ENCODE data around the gene EMC6.

The EMC6 gene

DNA sequence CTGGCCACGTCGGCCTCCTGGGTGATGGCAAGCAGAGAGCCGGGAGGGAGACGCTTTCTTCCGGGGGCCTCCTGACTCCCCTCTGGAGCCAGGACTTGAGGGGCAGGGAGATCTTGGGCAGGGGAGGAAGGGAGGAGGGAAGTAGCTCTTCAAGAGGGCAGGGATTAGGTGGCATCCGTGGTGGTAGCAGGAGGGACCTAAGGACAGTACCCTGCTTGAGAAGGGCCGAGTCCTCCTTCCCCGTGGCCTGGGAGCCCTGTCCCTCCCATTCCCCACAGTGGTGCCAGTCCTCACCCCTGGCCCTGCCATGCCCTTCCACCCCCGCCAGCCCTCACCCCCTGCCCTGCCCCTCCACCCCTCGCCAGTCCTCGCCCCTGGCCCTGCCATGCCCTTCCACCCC, 12.8 kb upstream of the EMC6 start:
- in situ Hi-C loops (cut with MboI; ENCODE audit: low sequenced_read_pairs), result no loop called here

GRCh38 chr17:3656353-3656752, 12.3 kb upstream of the EMC6 start:
- in situ Hi-C loops (cut with MboI; ENCODE audit: low sequenced_read_pairs), result no loop called here

DNA sequence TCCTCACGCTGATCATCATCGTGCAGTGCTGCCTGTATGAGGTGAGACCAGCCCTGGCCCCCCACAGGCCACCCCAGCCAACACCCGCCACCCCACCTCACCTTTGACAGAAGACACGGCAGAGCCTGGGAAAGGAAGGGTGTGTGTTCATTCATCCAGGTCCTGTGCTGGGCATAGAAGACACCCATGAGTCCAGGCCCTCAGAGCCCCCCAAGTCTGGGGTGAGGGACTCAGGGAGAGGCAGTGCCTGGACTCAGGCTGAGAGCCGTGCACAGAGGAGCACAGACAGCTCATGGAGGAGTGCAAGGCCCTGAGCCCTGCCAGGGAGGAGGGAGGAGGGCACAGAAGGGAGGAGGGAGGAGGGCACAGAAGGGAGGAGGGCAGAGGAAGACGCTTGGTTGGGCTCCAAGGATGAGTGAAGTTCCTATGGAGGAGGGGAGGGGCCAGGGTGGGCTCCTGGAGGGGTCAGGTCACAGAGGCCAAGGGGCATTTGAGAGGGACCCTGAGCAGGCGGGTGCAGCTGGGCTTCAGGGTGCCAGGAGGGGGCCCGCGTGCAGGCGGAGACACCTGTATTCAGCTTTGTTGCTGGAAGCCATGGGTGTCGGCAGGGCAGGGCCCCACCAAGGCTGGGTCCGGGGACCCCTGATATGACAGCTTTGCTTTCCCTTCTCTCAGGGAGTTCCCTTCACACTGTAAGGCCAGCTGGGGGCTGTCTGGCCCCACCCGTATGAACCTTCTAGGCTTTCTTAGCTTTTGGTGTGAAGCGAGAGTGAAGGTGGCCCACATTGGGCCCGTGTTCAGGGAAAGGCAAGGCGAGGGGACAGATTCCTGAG, 11.6 kb upstream of the EMC6 start:
- in situ Hi-C loops (cut with MboI; ENCODE audit: low sequenced_read_pairs), result no loop called here

- in situ Hi-C loops (cut with MboI; ENCODE audit: low sequenced_read_pairs), result no loop called here
Measured at GRCh38 chr17:3657588-3657869, 11.1 kb upstream of the EMC6 start.

GRCh38 chr17:3657874-3658783, 10.5 kb upstream of the EMC6 start:
- in situ Hi-C loops (cut with MboI; ENCODE audit: low sequenced_read_pairs), result no loop called here

DNA sequence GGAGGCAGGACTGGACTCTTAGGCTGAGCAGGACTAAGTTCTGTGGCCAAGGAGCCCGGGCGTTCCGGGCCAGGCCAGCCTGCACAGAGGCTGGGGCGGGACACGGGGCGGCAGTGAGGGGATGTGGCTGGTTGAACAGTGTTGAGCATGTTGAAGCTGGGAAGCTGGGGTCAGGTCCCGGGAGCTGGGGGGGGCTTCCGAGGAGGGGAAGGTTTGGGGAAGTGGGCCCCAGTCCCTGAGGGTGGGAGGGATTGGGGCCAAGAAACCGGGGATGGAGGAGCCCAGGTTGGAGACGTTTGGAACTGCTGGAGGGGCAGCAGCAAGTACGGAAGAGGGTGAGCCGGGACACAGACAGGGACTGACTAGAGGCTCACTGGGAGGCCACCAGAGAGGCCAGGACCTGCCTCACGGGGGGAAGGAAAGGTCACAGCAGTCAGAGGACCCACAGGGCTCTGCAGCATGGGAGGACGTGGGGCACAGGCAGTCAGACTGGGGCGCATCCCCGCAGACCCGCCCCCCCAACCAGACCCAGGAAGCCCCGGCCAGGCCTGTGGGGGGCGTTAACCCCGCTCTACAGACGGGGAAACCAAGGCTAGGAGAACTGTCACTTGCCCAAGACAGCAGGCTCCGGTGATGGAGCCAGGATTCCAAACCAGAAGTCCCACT, 9.7 kb upstream of the EMC6 start:
- in situ Hi-C loops (cut with MboI; ENCODE audit: low sequenced_read_pairs), result no loop called here

GRCh38 chr17:3659541-3660111, 9.0 kb upstream of the EMC6 start:
- in situ Hi-C loops (cut with MboI; ENCODE audit: low sequenced_read_pairs), result no loop called here

GRCh38 chr17:3660311-3660891, 8.2 kb upstream of the EMC6 start:
- in situ Hi-C loops (cut with MboI; ENCODE audit: low sequenced_read_pairs), result no loop called here

GRCh38 chr17:3663102-3664011, 5.3 kb upstream of the EMC6 start:
- in situ Hi-C loops (cut with MboI; ENCODE audit: low sequenced_read_pairs), result no loop called here

- in situ Hi-C loops (cut with MboI; ENCODE audit: low sequenced_read_pairs), result no loop called here
Measured at GRCh38 chr17:3665834-3666233, 2.8 kb upstream of the EMC6 start.

GRCh38 chr17:3666516-3666915, 2.1 kb upstream of the EMC6 start:
- in situ Hi-C loops (cut with MboI; ENCODE audit: low sequenced_read_pairs), result no loop called here

- in situ Hi-C loops (cut with MboI; ENCODE audit: low sequenced_read_pairs), result no loop called here
Measured at GRCh38 chr17:3667366-3668278, 990 bp upstream of the EMC6 start.

DNA sequence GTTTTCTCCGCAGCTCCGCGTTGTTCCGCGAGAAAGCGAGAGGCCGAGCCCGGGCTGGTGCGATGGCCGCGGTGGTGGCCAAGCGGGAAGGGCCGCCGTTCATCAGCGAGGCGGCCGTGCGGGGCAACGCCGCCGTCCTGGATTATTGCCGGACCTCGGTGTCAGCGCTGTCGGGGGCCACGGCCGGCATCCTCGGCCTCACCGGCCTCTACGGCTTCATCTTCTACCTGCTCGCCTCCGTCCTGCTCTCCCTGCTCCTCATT, 404 bp downstream of the EMC6 start:
- in situ Hi-C loops (cut with MboI; ENCODE audit: low sequenced_read_pairs), result no loop called here

DNA sequence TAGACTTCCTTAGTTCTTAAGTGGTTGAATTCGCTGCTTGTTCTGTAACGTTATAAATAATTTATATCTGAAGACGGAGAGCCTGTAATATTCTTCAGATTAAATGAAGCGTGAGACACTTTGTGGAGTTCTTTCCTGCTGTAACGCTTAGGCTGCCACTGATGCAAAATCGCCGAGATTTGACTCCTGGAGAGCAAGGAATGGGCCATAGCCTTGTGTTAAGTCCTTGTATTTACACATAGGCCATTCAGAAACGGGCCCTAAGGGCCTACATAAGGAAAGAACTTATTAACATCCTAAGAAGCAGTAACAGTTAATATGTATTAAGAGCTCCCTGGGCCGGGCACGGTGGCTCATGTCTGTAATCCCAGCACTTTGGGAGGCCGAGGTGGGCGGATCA, 936 bp downstream of the EMC6 start:
- in situ Hi-C loops (cut with MboI; ENCODE audit: low sequenced_read_pairs), result no loop called here

- in situ Hi-C loops (cut with MboI; ENCODE audit: low sequenced_read_pairs), result no loop called here
Measured at GRCh38 chr17:3672571-3672970, 4.0 kb downstream of the EMC6 start.

- in situ Hi-C loops (cut with MboI; ENCODE audit: low sequenced_read_pairs), result no loop called here
Measured at GRCh38 chr17:3675886-3676285, 7.3 kb downstream of the EMC6 start.

GRCh38 chr17:3678095-3678820, 9.6 kb downstream of the EMC6 start:
- in situ Hi-C loops (cut with MboI; ENCODE audit: low sequenced_read_pairs), result no loop called here

GRCh38 chr17:3678821-3679530, 10.4 kb downstream of the EMC6 start:
- in situ Hi-C loops (cut with MboI; ENCODE audit: low sequenced_read_pairs), result no loop called here
